HG03280 (cell line): ENCODE data around the gene PRSS48.
A peak's percentile ranks its signal among the peaks of the same experiment; 100 is the strongest.
"Not testable (repeated sequence)": the region's sequence is repeated elsewhere in the genome, so short reads cannot be mapped to it uniquely, and the experiment has no call there.

Source experiments
- ATAC-seq: cut with Tn5 transposase; IDR thresholded peaks from one replicate; pipeline ENCODE4 v1.9.1; 2021; ENCODE audit warnings: mild to moderate bottlenecking, moderate library complexity; ENCODE audit not compliant: unreplicated experiment

The PRSS48 gene

DNA sequence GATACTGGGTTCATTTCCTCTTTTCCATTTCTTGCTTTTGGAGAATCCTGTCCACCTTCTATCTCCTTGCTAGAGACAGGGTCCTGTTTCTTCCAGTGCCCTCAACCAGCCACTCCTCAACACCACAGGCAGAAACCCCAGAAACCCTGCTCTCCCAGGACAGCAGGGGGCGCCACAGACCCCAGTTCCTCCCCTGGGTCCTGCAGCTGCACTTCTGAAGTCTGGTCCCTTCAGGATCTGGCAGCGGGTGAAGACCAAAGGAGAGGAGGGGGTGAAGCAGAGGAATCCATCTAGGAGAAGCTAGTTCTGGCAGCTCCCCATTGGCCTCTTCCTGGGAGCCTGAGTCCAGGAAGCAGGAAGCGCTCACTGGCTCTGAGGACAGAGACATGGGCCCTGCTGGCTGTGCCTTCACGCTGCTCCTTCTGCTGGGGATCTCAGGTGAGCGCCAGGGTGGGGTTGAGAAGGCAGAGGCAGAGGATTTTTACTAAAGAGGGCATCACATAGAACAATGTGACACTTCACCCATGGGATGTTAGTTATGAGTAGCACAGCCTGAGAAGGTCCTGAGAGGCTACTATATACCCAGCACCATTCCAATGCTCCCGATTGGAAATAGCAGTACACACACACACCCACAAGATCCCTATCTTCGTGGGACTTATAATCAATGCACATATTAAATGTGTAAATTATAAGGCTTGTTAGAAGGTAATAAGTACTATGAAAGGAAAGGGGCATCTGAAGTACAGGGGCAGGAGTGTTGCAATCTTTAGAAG lies at the start of gene PRSS48:
TSS of gene PRSS48 (plus strand) at position 375 of the 776 bp plus-strand sequence. CDS start at position 387, 12 bp downstream.
- peak; percentile 66 for ATAC-seq

DNA sequence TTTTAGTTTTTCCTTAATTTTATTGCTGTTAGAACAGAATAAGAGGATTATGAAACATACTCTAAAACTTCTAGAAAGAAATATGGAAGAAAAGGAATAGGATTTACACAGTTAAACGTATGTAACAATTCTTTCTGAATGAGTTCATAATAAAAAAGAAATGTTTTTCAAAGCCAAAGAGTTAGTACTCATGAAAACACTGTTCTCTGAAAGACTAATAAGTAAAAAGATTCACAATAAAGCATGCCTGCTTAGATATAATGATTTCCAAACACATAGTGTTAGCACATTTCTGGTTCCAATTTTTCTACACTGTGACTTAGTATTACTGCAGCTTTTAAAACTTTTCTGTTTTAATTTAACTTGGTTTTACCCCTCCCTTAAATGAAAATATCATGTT lies 49.8 kb upstream of the PRSS48 start:
- ATAC-seq, result no peak

GRCh38 chr4:151227731-151228130 lies 49.2 kb upstream of the PRSS48 start:
- ATAC-seq, result no peak

DNA sequence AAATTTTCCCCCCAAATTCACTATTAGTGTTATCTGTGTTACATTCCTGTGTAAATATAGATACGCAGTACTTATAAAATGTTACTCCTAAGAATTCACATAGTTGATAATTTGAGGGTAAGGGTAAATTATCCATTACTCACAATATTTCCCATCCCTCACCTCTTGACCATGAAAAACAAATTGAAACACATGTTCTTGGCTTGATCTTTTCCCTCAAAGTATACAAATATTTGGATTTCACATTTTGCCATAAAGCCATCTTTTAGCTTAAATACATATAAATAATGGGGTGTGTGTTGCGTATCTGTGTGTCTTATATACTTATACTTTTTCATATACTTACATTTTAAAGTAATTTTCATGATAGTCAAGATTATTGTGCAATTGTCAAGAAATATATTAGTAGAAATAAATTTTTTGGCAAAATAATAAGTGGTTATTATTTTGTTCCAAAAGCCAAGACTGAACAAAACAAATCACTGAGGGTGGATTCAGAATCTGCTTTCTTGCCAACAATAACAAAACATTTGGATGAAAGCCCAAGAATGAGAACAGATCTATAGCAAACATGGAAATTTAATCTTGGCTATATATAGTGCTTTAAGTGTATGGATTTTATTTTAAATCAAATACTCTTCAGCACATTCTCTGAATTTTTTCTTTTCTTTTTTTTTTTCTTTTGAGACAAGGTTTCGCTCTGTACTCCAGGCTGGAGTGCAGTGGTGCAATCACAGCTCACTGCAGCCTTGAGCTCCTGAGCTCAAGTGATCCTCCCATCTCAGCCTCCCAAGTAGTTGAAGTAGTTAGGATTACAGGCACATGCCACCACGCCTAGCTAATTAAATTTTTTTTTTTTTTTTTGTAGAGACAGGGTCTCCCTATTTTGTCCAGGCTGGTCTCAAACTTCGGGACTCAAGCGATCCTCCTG lies 48.5 kb upstream of the PRSS48 start:
- no peak for ATAC-seq

DNA sequence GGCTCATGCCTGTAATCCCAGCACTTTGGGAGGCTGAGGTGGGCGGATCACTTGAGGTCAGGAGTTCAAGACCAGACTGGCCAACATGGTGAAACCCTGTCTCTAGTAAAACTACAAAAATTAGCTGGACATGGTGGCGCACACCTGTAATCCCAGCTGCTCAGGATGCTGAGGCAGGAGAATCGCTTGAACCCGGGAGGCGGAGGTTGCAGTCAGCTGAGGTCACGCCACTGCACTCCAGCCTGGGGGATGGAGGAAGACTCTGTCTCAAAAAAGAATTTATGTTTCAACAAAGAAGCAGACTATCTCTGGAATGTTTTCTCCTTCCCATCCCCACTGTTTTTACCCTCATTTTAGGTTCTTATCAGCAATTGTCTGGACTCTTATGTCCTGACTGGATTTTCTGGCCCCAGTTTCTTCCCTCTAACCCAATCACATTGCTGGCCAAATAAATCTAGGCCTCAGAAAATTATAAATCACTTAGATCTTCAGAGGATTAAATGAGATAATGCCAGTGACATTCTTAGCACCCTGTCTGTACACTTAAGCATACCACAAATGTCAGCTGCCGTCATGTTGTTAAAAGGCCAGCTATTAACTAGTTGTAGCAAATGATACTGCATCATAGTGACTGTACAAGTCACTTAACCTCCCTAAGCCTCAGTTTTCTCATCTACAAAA lies 44.9 kb upstream of the PRSS48 start:
- ATAC-seq, result no peak

DNA sequence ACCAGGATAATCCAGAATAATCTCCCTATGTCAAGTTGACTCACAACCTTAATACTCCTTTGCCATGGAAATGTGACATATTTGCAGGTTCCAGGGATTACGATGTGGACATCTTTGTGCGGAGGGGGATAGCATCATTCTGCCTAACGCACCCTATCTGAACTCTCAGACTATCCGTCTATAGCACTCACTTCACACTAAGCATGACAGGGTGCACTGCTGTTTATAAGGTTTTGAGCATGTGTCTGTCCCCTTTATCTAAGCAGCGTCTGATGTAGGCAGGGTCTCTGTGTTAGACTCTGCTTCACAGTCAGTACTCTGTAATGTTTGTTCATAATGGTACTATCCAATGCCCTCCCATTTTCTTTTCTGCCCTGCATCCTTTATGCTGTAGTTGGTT lies 43.4 kb upstream of the PRSS48 start:
- ATAC-seq, result no peak

DNA sequence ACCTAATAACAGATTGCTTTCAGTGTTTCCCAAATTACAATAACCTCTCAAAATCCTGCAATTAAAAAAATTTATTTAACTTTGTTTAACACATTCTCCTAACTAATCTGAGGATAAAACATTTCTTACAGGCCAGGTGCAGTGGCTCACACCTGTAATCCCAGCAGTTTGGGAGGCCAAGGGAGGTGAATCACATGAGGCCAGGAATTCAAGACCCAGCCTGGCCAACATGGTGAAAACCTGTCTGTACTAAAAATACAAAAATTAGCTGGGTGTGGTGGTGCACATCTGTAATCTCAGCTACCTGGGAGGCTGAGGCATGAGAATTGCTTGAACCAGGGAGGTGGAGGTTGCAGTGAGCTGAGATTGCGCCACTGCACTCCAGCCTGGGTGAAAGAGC lies 41.6 kb upstream of the PRSS48 start:
- ATAC-seq, result not testable (repeated sequence)

DNA sequence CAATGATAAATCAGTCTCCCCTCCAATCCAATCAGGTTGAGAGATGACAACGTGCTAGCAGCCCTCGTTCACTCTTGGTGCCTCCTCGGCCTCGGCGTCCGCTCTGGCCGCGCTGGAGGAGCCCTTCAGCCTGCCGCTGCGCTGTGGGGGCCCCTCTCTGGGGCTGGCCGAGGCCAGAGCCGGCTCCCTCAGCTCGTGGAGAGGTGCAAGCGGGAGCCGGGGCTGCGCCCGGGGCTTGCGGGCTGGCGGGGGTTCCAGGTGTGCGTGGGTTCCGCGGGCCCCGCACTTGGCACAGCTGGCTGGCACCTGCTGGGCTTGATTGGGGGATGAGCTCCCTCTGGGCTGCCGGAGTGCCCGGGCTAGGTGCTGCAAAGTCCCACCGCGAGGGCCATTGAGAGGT lies 40.9 kb upstream of the PRSS48 start:
- ATAC-seq, result no peak

GRCh38 chr4:151238477-151238876 lies 38.5 kb upstream of the PRSS48 start:
- ATAC-seq, result no peak

DNA sequence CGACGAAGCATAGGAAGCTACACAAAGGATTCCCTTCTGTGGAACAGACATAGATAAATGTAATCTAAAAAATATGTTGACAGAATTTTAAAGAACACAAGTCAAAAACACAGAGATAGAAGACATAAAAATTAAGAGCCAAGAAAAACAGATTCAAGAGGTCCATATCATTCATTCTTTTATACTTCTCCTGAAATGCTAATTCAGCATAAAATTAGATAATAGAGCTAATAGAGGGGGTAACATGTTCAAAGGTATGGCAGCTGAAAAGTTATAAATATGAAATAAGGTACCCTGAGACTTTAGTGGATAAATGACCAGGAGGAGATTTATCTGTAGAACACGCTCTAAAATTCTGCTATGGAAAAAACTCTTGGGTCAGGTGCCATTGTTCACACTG lies 37.4 kb upstream of the PRSS48 start:
- no peak for ATAC-seq

- no peak for ATAC-seq
Measured at GRCh38 chr4:151242305-151242704, 34.7 kb upstream of the PRSS48 start.

GRCh38 chr4:151246742-151247141 lies 30.2 kb upstream of the PRSS48 start:
- no peak for ATAC-seq

GRCh38 chr4:151247395-151247794 lies 29.6 kb upstream of the PRSS48 start:
- ATAC-seq, result no peak

DNA sequence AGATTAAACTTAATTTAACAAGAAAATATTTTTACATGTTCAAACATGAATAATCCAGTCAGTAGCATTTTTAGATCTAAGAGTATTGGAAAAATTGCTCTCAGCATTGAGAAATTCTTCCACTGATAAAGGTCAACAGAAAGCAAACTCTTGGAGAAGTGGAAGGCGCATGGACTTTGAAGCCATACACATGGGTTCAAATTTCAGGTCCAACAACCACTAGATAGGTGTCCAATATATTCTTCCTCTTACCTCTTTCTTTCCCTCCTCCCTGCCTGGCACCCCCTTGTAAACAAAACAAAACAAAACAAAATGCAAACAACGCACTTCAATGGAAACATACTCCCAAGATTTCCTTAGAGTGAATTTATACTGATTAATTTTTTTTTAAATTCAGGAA lies 28.4 kb upstream of the PRSS48 start:
- no peak for ATAC-seq

DNA sequence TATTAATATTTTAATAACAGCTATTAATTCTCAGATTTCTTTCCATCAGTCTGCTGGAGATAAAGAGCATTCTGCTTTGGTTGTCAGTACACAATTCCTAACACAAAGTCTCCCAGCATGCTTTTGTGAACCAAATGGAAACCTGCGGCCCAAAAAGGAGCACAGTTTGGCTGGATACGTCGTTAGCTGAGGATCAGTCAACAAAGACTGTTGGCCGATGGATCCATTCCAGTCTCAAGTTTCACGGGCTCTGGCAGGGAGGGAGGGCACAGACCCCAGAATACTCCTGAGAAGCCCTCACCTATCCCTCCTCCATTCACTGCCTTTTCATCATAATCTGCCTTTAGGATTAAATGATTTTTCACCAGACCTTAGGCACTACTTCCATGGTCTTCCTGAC lies 26.3 kb upstream of the PRSS48 start:
- no peak for ATAC-seq

GRCh38 chr4:151251603-151252304 lies 25.2 kb upstream of the PRSS48 start:
- no peak for ATAC-seq

- ATAC-seq, result not testable (repeated sequence)
Measured at GRCh38 chr4:151255226-151255625, 21.7 kb upstream of the PRSS48 start.

DNA sequence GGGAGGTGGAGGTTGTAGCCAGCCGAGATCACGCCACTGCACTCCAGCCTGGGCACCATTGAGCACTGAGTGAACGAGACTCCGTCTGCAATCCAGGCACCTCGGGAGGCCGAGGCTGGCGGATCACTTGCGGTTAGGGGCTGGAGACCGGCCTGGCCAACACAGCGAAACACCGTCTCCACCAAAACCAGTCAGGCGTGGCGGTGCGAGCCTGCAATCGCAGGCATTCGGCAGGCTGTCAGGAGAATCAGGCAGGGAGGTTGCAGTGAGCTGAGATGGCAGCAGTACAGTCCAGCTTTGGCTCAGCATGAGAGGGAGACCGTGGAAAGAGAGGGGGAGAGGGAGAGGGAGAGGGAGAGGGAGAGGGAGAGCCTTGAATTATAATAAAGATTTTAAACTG lies 21.3 kb upstream of the PRSS48 start:
- not testable (repeated sequence) for ATAC-seq

GRCh38 chr4:151256134-151256533 lies 20.8 kb upstream of the PRSS48 start:
- no peak for ATAC-seq

DNA sequence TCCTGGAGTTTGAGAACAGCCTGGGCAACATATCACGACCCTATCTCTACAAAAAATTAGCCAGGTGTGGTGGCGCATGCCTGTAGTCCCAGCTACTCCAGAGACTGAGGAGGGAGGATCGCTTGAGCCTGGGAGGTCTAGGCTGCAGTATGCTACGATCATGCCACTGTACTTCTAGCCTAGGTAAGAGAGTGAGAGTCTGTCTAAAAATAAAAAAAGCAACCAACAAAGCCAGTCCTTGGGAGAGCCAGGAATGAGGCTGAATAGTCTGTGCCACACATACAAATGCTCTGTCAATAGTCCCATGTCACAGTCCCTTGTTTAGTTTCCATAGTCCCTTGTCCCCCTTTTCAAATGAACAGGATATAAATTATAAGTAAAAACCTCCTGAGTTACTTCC lies 19.3 kb upstream of the PRSS48 start:
- no peak for ATAC-seq

- ATAC-seq, result no peak
Measured at GRCh38 chr4:151259752-151260151, 17.2 kb upstream of the PRSS48 start.
